Muscle of back (tissue), 11 donors: Measurements from ENCODE around the gene TNFSF15. TPM values are rescaled to one million over a fixed set of nuclear protein-coding genes. Genes with fewer than 3 reads are reported as not detected.

Experiments used
- DNase-seq, 3 donors: peaks; one replicate each; pipeline versions ENCODE4 v3.0.0 to v3.0.0-alpha.2; 2013
- polyA plus RNA-seq, 10 donors: library from polyadenylated mRNA; unstranded; fragments of 120-200 nt; gene quantifications; one replicate each; pipeline ENCODE4 v1.2.1, GENCODE V29; 2013; ENCODE audit not compliant: insufficient read length in 10 of 10

The TNFSF15 gene
- polyA plus RNA-seq, 10 donors: 0.11 to 0.39 (median 0.17) TPM

GRCh38 chr9:114825126-114825795 is 19.4 kb upstream of the TNFSF15 start:
- no peak for DNase-seq

GRCh38 chr9:114824110-114824509 is 18.3 kb upstream of the TNFSF15 start:
- DNase-seq: no peak

GRCh38 chr9:114823441-114823840 is 17.6 kb upstream of the TNFSF15 start:
- DNase-seq: no peak

- no peak for DNase-seq
Measured at GRCh38 chr9:114822708-114823107, 16.9 kb upstream of the TNFSF15 start.

- DNase-seq: no peak
Measured at GRCh38 chr9:114820776-114821501, 15.1 kb upstream of the TNFSF15 start.

- DNase-seq: no peak
Measured at GRCh38 chr9:114818178-114818577, 12.3 kb upstream of the TNFSF15 start.

GRCh38 chr9:114813717-114814418 is 8.0 kb upstream of the TNFSF15 start:
- no peak for DNase-seq

GRCh38 chr9:114811966-114812636 is 6.3 kb upstream of the TNFSF15 start:
- DNase-seq: no peak

- no peak for DNase-seq
Measured at GRCh38 chr9:114811301-114811700, 5.5 kb upstream of the TNFSF15 start.

GRCh38 chr9:114810614-114811013 is 4.8 kb upstream of the TNFSF15 start:
- no peak for DNase-seq

- DNase-seq: no peak
Measured at GRCh38 chr9:114806526-114806900, 674 bp upstream of the TNFSF15 start.

GRCh38 chr9:114804505-114804904 is 1.3 kb downstream of the TNFSF15 start:
- peak in 2 of 3 donors; percentile 31 to 64 for DNase-seq

GRCh38 chr9:114803479-114804265 is 2.2 kb downstream of the TNFSF15 start:
- no peak for DNase-seq

- DNase-seq: no peak
Measured at GRCh38 chr9:114799925-114800324, 5.9 kb downstream of the TNFSF15 start.

GRCh38 chr9:114799441-114799840 is 6.4 kb downstream of the TNFSF15 start:
- DNase-seq: no peak

GRCh38 chr9:114798780-114799427 is 6.9 kb downstream of the TNFSF15 start:
- DNase-seq: no peak

- no peak for DNase-seq
Measured at GRCh38 chr9:114798101-114798500, 7.7 kb downstream of the TNFSF15 start.

- DNase-seq: no peak
Measured at GRCh38 chr9:114792396-114792795, 13.4 kb downstream of the TNFSF15 start.

GRCh38 chr9:114791736-114792135 is 14.1 kb downstream of the TNFSF15 start:
- DNase-seq: no peak

- no peak for DNase-seq
Measured at GRCh38 chr9:114791312-114791711, 14.5 kb downstream of the TNFSF15 start.

- DNase-seq: no peak
Measured at GRCh38 chr9:114790521-114790920, 15.3 kb downstream of the TNFSF15 start.
